MM.1S (cell line): Measurements from ENCODE around the gene RBM23.

ENCODE experiments used
- DNase-seq: peaks from one replicate; pipeline ENCODE4 v3.0.0-alpha.2; 2015
- H2AFZ ChIP-seq: fragments of 300-600 bp; sonication (generic); 2 replicates; pipeline ENCODE4 v1.6.0; 2016; ENCODE audit warnings: antibody characterized with exemption, low read length
- H3F3A ChIP-seq: fragments of 300-600 bp; sonication (generic); 2 replicates; pipeline ENCODE4 v1.6.1; 2016; ENCODE audit warnings: mild to moderate bottlenecking, antibody characterized with exemption, low read length, moderate library complexity, mixed read lengths; ENCODE audit not compliant: insufficient read depth
- H3K27ac ChIP-seq: fragments of 300-600 bp; sonication (generic); 2 replicates; pipeline ENCODE4 v1.5.1; 2016; ENCODE audit warnings: mild to moderate bottlenecking, low read length
- H3K27me3 ChIP-seq: fragments of 300-600 bp; sonication (generic); replicated peaks from 2 replicates; pipeline ENCODE4 v1.6.0; 2016; ENCODE audit warnings: low read length; ENCODE audit not compliant: insufficient read depth
- H3K36me3 ChIP-seq: fragments of 300-600 bp; sonication (generic); replicated peaks from 2 replicates; pipeline ENCODE4 v1.6.1; 2016; ENCODE audit warnings: mild to moderate bottlenecking, low read length, mixed read lengths; ENCODE audit not compliant: insufficient read depth
- H3K4me1 ChIP-seq: fragments of 300-600 bp; sonication (generic); 2 replicates; pipeline ENCODE4 v1.6.1; 2016; ENCODE audit warnings: low read length, mixed read lengths
- H3K4me2 ChIP-seq: fragments of 300-600 bp; sonication (generic); 2 replicates; pipeline ENCODE4 v1.6.0; 2016; ENCODE audit warnings: low read depth, low read length
- H3K4me3 ChIP-seq: fragments of 300-600 bp; sonication (generic); 2 replicates; pipeline ENCODE4 v1.5.1; 2016; ENCODE audit warnings: low read length, mixed read lengths
- H3K79me2 ChIP-seq: fragments of 300-600 bp; sonication (generic); 2 replicates; pipeline ENCODE4 v1.6.1; 2016; ENCODE audit warnings: mixed run types, low read length, mixed read lengths
- H3K9ac ChIP-seq: fragments of 300-600 bp; sonication (generic); 2 replicates; pipeline ENCODE4 v1.6.1; 2016; ENCODE audit warnings: low read length, mixed read lengths
- H3K9me2 ChIP-seq: fragments of 300-600 bp; sonication (generic); replicated peaks from 2 replicates; pipeline ENCODE4 v1.6.1; 2016; ENCODE audit warnings: mild to moderate bottlenecking, low read length, mixed read lengths; ENCODE audit not compliant: insufficient read depth
- H3K9me3 ChIP-seq: fragments of 300-600 bp; sonication (generic); replicated peaks from 2 replicates; pipeline ENCODE4 v1.6.1; 2016; ENCODE audit warnings: mild to moderate bottlenecking, low read length, mixed read lengths; ENCODE audit not compliant: insufficient read depth
- H4K20me1 ChIP-seq: fragments of 300-600 bp; sonication (generic); 2 replicates; pipeline ENCODE4 v1.6.1; 2016; ENCODE audit warnings: mild to moderate bottlenecking, low read length, moderate library complexity, mixed read lengths; ENCODE audit not compliant: insufficient read depth
- EZH2 ChIP-seq: fragments of 300-600 bp; sonication (generic); optimal IDR thresholded peaks from 2 replicates; pipeline ENCODE3; 2017; ENCODE audit warnings: low read depth, mild to moderate bottlenecking, antibody characterized with exemption, low read length, mixed read lengths
- EZH2phosphoT487 ChIP-seq: fragments of 300-600 bp; sonication (generic); IDR thresholded peaks from 2 replicates; pipeline ENCODE4 v1.6.1; 2018; ENCODE audit warnings: antibody characterized with exemption, low read length
- TF ChIP-seq, protein P1 (sequence below): fragments of 300-600 bp; sonication (generic); IDR thresholded peaks from 2 replicates; pipeline ENCODE4 v1.5.1; 2016; ENCODE audit warnings: antibody characterized with exemption, low read length, mixed read lengths

Gene RBM23

DNA sequence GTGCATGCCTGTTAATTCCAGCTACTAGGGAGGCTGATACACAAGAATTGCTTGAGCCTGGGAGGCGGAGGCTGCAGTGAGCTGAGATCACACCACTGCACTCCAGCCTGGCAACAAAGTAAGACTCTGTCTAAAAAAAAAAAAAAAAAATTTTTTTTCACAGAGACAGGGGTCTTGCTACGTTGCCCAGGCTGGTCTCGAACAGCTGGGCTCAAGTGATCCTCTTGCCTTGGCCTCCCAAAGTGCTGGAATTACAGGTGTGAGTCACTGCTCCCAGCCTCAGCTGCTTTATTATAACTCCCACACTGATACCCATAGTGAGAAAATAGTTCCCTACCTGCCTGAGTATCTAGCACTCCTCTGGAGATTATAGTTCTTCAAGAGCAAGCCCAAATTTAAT lies 26.7 kb upstream of the RBM23 start:
- H3K36me3 ChIP-seq, result no peaks in the 10 kb centered on the region
- no peak for DNase-seq
- H4K20me1 ChIP-seq, result no peaks in the 10 kb centered on the region
- no peak overlapping the region for H3K4me2 ChIP-seq
- H2AFZ ChIP-seq, result no peak overlapping the region
- H3K9me3 ChIP-seq, result no peaks in the 10 kb centered on the region
- TF ChIP-seq, protein P1, sequence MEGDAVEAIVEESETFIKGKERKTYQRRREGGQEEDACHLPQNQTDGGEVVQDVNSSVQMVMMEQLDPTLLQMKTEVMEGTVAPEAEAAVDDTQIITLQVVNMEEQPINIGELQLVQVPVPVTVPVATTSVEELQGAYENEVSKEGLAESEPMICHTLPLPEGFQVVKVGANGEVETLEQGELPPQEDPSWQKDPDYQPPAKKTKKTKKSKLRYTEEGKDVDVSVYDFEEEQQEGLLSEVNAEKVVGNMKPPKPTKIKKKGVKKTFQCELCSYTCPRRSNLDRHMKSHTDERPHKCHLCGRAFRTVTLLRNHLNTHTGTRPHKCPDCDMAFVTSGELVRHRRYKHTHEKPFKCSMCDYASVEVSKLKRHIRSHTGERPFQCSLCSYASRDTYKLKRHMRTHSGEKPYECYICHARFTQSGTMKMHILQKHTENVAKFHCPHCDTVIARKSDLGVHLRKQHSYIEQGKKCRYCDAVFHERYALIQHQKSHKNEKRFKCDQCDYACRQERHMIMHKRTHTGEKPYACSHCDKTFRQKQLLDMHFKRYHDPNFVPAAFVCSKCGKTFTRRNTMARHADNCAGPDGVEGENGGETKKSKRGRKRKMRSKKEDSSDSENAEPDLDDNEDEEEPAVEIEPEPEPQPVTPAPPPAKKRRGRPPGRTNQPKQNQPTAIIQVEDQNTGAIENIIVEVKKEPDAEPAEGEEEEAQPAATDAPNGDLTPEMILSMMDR, result no peak
- TF ChIP-seq EZH2 (no peak), EZH2phosphoT487 (no peak)
- no peaks in the 10 kb centered on the region for H3K4me1 ChIP-seq
- H3K27me3 ChIP-seq, result no peaks in the 10 kb centered on the region
- no peaks in the 10 kb centered on the region for H3K9me2 ChIP-seq
- H3K4me3 ChIP-seq, result no peak overlapping the region
- H3K79me2 ChIP-seq, result no peaks in the 10 kb centered on the region
- H3K9ac ChIP-seq, result no peak overlapping the region
- no peak overlapping the region for H3K27ac ChIP-seq
- H3F3A ChIP-seq, result no peaks in the 10 kb centered on the region

DNA sequence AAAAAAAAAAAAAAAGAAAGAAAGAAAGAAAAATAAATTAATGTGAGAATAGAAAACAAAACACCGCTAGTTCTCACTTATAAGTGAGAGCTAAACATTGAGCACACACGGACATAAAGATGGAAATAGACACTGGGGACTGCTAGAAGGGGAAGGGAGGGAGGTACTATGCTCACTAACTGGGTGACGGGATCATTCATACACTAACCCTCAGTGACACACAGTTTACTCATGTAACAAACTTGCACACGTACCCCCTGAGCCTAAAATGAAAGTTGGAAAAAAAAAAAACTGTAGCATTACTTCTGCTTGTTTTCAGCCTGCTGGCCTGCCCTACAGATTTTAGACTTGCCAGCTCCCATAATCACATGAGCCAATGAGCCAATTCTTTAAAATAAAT lies 20.7 kb upstream of the RBM23 start:
- H4K20me1 ChIP-seq, result no peaks in the 10 kb centered on the region
- no peak overlapping the region for H3K4me3 ChIP-seq
- H3K9me3 ChIP-seq, result no peaks in the 10 kb centered on the region
- no peaks in the 10 kb centered on the region for H3K27me3 ChIP-seq
- no peaks in the 10 kb centered on the region for H3K36me3 ChIP-seq
- H3K27ac ChIP-seq, result no peak overlapping the region
- H3K9ac ChIP-seq, result no peak overlapping the region
- no peak for DNase-seq
- H2AFZ ChIP-seq, result no peak overlapping the region
- H3K4me1 ChIP-seq, result no peaks in the 10 kb centered on the region
- H3K79me2 ChIP-seq, result no peaks in the 10 kb centered on the region
- H3K4me2 ChIP-seq, result no peak overlapping the region
- no peaks in the 10 kb centered on the region for H3F3A ChIP-seq
- no peaks in the 10 kb centered on the region for H3K9me2 ChIP-seq
- TF ChIP-seq EZH2phosphoT487 (no peak), EZH2 (no peak)
- TF ChIP-seq, protein P1, result no peak

DNA sequence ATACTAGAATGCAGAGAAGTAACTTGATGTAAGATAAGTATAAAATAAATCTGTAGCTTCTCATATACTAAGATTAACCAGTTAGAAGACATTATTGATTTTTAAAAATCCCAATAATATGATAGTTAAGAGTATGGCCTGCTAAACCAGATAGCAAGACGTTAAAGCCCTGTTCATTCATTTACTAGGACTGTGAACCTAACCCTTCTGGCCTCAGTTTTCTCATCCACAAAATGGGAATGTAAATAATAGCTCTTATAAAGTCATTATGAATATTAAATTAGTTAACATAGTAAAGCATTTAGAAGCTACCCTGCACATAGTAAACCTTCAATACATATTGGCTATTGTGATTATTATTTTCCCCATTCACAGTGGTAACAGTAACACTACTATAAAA lies 16.2 kb upstream of the RBM23 start:
- TF ChIP-seq EZH2phosphoT487 (no peak), EZH2 (no peak)
- TF ChIP-seq, protein P1, result no peak
- no peak overlapping the region for H3K9ac ChIP-seq
- no peaks in the 10 kb centered on the region for H3K4me1 ChIP-seq
- H3K79me2 ChIP-seq, result no peaks in the 10 kb centered on the region
- no peaks in the 10 kb centered on the region for H3K36me3 ChIP-seq
- no peak overlapping the region for H3K4me2 ChIP-seq
- no peaks in the 10 kb centered on the region for H3K9me2 ChIP-seq
- H2AFZ ChIP-seq, result no peak overlapping the region
- no peaks in the 10 kb centered on the region for H3K9me3 ChIP-seq
- no peak overlapping the region for H3K27ac ChIP-seq
- H3F3A ChIP-seq, result 0 out of 2 replicates have a peak, but pooled peaks cover under 1% of the 10 kb centered on the region
- no peak overlapping the region for H3K4me3 ChIP-seq
- no peaks in the 10 kb centered on the region for H4K20me1 ChIP-seq
- no peaks in the 10 kb centered on the region for H3K27me3 ChIP-seq
- no peak for DNase-seq
